Astrocyte (in vitro differentiated cells and primary cell): Measurements from ENCODE around the gene TMEM87A.

Experiments used
- CTCF ChIP-seq: IDR thresholded peaks from 2 replicates; pipeline ENCODE4 v1.5.1; 2011; ENCODE audit warnings: low read depth, mild to moderate bottlenecking, inconsistent platforms, low read length, moderate library complexity; ENCODE audit not compliant: insufficient read depth
- EZH2 ChIP-seq: IDR thresholded peaks from 2 replicates; pipeline ENCODE4 v1.6.1; 2012; ENCODE audit warnings: mild to moderate bottlenecking, low read length, inconsistent platforms; ENCODE audit not compliant: insufficient read depth

GRCh38 chr15:42210696-42211095 is 62.5 kb downstream of the TMEM87A start:
- TF ChIP-seq EZH2 (no peak), CTCF (no peak)
